Stimulated activated CD8-positive, alpha-beta memory T cell treated with anti-CD3 and anti-CD28 coated beads, Interleukin-7, amount 100 ng/mL, for 4 hours (primary cell): ENCODE data around the gene MICAL2.

Source experiments
- DNase-seq, 2 donors: peaks; one replicate each; pipeline ENCODE4 v3.0.0-alpha.2; 2020; ENCODE audit warnings: low read depth in 2 of 2

Gene MICAL2

GRCh38 chr11:12209096-12209495 lies 98.7 kb downstream of the MICAL2 start:
- DNase-seq = no peak

DNA sequence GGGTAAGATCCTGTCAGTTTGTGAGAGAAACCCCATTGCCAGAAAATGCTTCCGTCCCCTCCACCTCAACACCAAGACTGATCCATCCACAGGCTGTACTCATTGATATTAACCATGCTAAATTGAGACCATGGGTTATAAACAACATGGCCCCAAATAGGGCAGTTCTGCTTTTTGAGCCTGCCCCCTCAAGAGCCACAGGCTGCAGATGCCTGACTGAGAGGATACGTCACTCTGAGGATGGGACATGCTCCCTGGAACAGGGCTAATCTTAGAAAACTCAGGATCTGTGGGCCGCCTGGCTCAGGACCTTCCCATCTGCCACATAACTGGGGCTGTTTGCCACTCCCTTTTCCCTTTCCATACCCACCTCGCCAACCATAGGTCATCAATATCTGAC lies 99.8 kb downstream of the MICAL2 start:
- DNase-seq = no peak

- DNase-seq = no peak
Observed at GRCh38 chr11:12211331-12212065, 101.1 kb downstream of the MICAL2 start.

DNA sequence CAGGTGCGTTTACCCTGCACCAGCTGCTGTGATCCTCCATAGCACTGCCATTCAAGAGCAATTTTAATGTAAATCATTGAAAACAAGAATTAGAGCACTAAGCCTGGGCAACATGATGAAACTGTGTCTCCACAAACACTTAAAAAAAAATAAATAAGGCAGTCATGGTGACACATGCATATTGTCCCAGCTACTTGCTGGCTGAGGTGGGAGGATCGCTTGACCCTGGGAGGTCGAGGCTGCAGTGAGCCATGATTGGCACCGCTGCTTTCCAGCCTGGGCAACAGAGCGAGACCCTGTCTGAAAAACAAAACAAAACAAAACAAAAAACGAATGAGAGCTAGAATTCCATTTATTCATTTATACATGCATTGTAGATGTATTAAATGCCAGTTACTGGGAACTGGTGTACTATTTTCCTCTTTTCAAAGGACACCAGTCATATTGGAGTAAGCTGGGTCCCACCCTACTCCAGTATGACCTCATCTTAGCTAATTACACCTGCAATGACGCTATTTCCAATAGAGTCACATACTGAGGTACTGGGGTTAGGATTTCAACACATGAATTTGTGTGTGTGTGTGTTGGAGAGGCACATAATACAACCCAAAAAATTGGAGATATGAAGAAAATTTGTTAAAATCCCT lies 101.9 kb downstream of the MICAL2 start:
- no peak for DNase-seq

DNA sequence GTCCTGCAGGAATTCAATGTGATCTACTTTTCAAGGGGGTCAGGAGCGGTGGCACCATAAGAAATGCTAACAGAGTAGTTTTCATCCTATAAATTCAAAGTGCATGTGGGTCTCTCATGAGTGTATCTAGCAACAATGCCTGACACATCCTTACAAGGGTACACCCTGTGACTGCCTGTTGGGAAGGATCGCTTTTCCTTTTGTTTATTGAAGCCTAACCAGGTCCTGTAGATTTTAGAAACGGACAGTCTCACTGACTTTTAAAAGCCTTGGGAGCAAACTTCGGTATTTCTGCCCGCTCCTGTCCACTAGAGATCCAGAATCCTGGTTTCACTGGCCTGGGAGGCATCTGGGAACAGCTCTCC lies 102.4 kb downstream of the MICAL2 start:
- DNase-seq = no peak

- no peak for DNase-seq
Observed at GRCh38 chr11:12213883-12214282, 103.5 kb downstream of the MICAL2 start.

GRCh38 chr11:12214751-12215150 lies 104.4 kb downstream of the MICAL2 start:
- DNase-seq = no peak

DNA sequence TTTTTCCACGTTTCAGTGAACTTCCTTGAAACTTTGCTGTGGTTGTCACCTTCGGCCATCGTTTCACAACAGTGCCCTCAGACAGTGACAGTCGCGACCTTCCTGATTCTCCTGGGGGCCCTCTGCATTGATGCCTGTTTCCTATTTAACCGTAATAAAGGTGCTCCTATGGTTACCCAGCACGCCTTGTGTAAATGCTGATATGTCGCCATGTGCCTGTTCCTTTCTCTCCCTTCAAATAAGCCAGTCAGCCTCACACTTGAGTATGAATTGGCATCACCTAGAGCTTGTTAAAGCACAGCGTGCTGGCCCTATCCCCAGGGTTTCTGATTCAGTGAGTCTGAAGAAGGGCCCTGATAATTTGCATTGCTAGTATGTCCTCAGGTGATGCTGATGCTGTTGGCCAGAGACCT lies 104.8 kb downstream of the MICAL2 start:
- DNase-seq = no peak

GRCh38 chr11:12216041-12216451 lies 105.7 kb downstream of the MICAL2 start:
- no peak for DNase-seq

- DNase-seq = no peak
Observed at GRCh38 chr11:12216671-12217374, 106.4 kb downstream of the MICAL2 start.

DNA sequence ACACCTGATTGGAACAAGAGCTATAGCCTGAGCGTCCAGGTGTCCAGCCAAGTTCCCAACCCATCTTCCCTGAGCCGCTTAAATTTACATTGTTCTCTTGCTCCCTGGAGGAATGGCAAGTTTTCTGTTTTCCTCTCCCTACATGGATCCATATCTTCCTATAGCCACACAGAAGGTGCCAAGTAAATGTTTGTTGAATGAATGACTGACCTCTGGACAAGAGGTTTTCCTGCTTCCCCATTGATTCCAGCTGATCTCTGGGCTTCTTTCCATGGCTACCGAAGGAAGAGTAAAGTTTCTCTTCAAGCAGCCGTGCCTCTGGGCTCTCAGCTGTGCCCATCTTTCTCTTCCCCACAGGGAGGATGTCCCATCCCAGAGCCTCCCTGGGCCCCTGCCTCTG lies 107.5 kb downstream of the MICAL2 start:
- DNase-seq = no peak

DNA sequence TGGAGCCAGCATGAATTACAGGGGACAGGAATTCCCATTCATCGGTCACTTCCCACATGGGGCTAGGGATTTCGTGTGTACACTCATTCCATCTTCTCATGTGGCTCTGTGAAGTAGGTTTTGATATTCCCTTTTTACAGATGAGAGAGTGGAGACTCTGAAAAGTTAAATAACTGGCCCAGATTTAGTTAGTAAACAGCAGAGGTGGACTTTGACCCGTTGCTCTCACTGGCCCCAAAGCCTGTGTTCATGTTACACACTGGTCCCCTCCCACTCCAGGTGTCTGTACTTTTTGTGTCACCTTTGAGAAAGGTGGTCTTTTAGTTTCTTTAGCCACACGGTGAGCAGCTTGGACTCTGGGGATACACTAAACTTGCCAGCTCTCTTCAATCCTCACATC lies 108.5 kb downstream of the MICAL2 start:
- DNase-seq = no peak

DNA sequence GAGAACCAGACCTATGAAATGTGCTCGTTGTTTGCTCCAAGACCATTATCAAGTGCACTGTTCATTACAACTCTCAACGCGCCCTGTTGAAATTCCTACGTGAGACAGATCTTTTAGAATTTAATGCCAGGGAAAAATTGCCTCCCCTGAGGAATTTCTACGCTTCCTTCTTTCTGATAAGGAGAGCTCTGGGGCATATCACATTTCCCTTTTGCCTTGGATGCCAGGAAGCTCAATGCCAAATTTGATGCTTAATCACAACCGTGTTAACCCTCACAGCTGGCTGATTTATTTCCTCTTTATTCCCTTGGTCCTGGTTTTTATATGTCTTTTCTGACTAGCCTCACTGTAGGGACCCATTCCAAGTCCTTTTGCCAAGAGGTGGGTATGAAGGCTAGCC lies 109.4 kb downstream of the MICAL2 start:
- DNase-seq = no peak

GRCh38 chr11:12220305-12220704 lies 109.9 kb downstream of the MICAL2 start:
- DNase-seq = no peak

GRCh38 chr11:12221051-12221535 lies 110.7 kb downstream of the MICAL2 start:
- DNase-seq = no peak

DNA sequence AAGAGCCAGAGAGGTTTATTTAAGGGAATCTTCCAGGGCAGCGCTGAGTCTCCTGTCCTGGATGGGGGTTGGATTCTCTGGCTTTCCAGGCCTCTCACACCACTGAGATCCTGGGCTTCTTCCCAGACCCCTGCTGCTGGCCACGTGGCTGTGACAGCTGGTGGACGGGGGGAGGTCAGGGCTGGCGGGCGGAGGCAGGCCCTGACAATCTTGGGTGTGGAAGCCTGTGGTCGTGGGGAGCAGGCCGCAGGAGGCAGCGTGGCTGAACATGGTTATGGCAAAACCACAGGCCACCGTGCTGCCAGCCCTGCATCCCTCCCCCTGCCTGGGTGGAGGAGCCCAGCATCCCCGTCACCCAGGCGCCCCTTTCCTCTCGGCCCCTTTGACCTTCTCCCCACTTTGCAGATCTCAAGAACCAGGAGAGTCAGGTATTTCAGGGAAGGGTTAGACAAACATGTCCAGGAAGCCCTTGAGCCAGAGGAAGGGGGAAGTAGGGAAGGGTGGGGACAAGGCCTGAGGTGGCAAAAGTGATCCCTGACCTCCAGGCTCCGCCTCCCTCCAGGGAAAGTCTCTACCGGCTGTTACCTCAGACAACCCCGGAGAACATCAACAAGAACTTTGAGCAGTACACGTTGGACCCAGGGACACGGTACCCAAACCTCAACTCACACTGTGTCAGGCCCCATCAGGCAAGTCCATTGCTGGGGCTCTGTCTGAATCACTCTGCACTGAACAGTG lies 111.8 kb downstream of the MICAL2 start:
- no peak for DNase-seq

DNA sequence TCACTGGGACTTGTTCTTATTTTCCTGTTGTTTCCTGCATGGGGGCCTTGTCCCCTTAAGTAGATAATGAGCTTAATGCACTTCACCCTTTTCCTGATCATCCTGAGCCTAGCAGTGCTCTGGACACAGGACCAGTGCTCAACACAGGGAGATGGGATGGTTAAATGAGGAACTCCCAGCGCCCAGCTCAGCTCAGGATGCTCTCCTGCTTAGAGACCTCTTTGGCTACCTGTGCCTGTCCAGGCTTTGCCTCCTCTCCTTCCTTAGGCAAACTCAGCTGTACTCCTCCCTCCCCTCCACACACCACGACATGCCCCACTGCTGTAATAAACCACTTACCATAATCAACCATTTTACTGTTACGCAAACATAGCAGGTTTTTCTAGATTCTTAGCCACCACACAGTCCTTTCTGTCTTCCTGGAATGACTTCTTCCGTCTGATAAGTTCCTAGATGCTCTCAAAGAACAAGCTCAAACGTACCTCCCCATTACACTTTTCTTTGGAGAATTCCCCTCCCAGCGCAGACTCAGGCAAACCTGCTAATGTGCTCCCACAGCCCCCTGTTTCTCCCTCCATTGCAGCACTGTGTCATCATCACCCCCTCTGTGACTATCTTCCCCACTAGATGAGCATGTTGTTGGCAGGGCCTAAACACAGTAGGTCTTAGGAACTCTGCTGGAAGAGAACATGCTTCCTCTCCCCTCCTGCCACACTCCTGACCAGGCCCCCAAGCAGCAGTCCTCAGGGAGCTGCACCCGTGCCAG lies 113.6 kb downstream of the MICAL2 start:
- DNase-seq = no peak

DNA sequence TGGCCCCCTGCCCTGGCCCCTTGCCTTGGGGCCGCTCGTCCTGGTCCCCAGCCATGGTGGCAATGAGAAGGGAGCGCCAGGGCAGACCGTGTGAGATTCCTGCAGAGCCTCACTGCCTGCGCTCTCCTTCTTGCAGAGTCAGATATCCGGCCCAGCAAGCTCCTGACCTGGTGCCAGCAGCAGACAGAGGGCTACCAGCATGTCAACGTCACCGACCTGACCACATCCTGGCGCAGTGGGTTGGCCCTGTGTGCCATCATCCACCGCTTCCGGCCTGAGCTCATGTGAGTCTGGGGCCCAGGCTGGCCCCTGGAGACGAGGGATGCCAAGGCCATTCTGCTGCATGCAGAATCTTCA lies 114.1 kb downstream of the MICAL2 start:
- peak; percentile 79 to 83 for DNase-seq

- DNase-seq = no peak
Observed at GRCh38 chr11:12225046-12225739, 114.8 kb downstream of the MICAL2 start.

DNA sequence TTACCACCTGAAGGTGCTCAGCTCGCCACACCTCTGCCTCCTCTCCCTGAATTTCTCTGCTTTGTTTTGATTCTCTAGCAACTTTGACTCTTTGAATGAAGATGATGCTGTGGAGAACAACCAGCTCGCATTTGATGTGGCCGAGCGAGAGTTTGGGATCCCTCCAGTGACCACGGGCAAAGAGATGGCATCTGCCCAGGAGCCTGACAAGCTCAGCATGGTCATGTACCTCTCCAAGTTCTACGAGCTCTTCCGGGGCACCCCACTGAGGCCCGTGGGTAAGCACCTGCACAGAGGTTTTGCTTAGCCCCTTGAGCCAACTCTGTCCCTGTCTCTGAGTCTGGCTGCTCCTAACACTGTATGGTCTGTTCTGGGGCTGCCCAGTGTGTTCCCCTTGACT lies 115.7 kb downstream of the MICAL2 start:
- no peak for DNase-seq
